HG02981 (cell line): ENCODE measurements around the gene ELL.
"Not testable (repeated sequence)": the region's sequence is repeated elsewhere in the genome, so short reads cannot be mapped to it uniquely, and the experiment has no call there.

Source experiments
- ATAC-seq: cut with Tn5 transposase; IDR thresholded peaks from one replicate; pipeline ENCODE4 v1.9.1; 2021; ENCODE audit warnings: mild to moderate bottlenecking, moderate library complexity; ENCODE audit not compliant: unreplicated experiment

The ELL gene

DNA sequence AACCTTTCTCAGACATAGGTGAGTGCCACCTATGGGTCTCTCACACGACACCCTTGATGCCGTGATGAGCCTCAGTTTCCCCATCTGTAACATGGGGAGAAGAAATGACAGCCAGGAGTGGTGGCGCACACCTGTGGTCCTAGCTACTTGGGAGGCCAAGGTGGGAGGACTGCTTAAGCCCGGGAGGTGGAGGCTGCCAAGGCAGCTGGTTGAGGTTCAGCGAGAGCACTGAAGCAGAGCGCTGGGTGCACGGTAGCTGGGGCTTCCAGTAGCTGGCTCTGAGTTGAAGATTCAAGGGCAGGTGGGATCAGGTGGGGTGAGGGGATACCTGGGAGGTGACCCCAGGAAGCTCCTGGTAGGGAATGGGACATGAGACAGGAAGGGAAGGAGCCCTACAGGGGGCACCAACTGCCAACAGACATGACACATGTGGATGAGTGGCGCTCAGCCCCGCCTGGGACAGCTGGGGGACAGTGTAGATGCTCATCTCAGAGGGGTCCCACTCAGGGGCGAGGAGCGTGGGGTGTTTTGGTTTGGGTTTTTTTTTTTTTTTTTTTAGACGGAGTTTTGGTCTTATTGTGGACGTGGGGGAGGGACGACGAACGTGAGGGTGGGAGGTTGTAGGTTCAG, 109.1 kb downstream of the ELL start:
- ATAC-seq: no peak

DNA sequence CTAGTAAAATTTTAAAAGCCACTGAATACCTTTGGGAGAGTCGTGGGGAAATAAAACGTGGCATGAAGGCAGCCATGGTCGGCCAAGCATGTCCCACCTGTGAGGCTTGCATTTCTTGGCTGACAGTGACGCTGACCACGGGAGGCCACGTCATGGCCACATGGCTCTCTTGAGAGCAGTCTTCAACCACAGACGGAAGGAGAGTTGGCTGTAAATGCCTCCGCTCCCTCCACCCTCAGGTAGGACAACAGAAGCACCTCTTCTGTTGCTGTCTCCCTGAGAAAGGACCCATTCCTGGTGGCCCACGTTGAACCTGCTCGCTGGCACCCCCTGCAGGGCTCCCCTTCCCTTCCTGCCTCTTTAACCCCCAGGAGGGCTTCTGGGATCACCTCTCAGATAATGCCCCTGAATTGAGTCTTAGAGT, 113.8 kb downstream of the ELL start:
- peak; percentile 62 for ATAC-seq

DNA sequence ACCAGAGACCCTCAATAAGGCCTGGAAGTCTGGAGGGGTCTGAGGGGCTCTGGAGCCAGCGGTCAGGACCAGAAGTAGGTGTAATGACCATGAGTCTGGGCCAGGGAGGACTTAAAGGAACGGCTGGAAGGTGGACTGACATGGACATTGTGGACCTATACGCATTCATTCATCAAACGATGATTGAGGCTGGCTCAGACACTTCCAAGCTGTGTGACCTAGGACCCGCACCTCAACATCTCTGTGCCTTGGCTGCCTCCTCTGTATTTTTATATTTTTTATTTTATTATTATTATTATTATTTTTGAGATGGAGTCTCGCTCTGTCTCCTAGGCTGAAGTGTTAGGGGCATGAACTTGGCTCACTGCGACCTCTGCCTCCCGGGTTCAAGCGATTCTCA, 115.1 kb downstream of the ELL start:
- ATAC-seq: no peak

DNA sequence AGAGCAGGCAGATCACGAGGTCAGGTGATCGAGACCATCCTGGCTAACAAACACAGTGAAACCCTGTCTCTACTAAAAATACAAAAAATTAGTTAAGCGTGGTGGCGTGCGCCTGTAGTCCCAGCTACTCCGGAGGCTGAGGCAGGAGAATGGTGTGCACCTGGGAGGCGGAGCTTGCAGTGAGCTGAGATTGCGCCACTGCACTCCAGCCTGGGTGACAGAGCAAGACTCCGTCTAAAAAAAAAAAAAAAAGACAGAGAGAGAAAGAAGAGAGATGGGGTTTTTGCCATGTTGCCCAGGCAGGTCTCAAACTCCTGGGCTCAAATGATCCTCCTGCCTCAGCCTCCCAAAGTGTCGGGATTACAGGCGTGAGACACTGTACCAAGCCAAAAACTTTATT, 116.1 kb downstream of the ELL start:
- not testable (repeated sequence) for ATAC-seq

DNA sequence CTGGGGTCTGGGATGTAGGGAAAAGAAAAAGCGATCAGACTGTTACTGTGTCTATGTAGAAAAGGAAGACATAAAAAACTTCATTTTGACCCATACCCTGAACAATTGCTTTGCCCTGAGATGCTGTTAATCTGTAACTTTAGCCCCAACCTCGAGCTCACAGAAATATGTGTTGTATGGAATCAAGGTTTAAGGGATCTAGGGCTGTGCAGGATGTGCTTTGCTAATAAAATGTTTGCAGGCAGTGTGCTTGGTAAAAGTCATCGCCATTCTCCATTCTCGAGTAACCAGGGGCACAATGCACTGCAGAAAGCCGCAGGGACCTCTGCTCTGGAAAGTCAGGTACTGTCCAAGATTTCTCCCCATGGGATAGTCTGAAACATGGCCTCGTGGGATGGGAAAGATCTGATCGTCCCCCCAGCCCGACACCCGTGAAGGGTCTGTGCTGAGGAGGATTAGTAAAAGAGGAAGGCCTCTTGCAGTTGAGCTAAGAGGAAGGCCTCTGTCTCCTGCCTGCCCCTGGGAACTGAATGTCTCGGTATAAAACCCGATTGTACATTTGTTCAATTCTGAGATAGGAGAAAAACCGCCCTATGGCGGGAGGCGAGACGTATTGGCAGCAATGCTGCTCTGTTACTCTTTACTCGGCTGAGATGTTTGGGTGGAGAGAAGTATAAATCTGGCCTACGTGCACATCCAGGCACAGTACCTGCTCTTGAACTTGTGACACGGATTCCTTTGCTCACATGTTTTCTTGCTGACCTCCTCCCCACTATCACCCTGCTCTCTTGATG, 119.2 kb downstream of the ELL start:
- not testable (repeated sequence) for ATAC-seq

DNA sequence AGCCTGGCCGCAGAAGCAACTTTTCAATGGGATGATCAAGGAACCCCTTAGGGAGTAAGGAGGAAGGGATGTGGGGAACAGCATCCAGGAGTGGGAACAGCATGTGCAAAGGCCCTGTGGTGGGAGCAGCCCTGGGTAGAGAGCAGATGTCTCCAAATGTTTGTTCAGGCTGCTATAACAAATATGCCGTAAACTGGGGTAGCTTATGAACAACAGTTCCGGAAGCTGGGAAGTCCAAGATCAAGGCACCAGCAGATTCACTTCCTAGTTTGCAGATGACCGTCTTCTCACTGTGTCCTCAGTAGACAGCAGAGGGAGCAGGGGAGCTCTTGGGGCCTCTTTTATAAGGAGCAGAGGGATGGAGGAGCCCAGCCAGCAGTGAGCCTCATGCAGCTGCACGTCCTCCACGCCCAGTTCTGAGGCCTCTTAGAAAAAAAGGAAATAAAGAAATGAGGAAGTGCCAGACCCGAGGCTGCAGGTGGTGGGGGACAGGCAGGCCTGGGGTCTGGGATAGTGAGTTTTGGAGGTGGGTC, 120.2 kb downstream of the ELL start:
- no peak for ATAC-seq

DNA sequence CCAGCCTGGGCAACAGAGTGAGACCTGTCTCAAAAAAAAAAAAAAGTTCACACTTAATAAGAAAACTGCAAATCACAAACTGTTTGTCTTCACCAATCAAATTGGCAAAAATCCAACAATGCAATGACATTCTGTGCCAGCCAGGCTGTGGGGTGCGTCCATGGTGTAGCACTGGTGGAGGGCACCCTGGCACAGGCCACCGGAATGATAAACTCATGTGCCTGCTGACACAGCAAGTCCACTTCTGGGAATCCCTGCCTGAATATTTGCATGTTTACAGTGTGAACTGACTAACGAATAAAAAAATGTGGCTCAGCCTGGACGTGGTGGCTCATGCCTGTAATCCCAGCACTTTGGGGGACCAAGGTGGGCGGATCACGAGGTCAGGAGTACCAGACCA, 122.9 kb downstream of the ELL start:
- no peak for ATAC-seq

DNA sequence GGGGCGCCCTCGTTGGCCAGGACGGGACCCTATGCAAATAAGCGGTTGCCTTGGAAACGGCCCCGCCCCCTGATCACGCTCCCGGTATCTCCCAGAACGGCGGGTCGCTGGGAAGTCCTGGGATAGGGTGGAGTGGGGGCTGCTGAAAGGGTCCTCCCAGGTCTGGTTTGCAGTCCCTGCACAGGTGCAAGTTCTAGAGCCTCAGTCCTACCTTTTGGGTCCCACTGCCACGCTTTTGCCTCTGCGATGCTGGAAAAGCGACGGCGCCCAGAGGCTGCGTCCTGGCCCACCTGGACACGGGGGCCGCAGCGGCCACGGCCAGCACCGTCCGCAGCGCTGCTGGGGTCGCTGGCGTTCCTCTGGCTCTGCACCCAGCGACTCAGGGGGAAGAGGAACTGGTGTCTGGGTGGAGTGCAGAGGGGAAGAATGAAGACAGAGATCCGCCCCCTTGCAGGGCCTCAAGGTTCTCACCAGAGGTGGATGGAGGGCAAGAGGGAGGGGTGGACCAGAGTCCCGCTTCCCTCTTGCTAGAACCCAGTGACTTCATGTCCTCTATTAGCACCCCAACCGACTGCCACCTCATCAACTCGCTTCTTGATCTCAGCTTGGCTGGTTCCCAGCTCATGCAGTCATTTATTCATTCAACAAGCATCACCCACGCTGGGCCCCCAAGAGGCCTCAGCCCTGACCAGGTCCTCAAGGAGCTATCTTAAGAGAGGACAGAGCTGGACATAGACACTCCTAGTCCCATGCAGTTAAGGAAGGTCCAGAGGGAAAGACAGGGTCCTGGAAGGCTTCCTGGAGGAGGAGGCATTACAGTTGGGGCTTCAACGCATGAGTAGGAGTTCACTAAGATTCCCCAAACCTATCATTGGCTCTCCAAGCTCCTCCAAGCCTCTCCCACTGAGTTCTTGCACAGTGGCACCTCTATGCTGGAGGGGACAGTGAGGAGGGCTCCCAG, 124.3 kb downstream of the ELL start, which contains the start of gene LRRC25:
TSS of gene LRRC25 (minus strand) at position 381 of the 961 bp plus-strand sequence. CDS start 659 bp downstream, outside the sequence.
- ATAC-seq: no peak

DNA sequence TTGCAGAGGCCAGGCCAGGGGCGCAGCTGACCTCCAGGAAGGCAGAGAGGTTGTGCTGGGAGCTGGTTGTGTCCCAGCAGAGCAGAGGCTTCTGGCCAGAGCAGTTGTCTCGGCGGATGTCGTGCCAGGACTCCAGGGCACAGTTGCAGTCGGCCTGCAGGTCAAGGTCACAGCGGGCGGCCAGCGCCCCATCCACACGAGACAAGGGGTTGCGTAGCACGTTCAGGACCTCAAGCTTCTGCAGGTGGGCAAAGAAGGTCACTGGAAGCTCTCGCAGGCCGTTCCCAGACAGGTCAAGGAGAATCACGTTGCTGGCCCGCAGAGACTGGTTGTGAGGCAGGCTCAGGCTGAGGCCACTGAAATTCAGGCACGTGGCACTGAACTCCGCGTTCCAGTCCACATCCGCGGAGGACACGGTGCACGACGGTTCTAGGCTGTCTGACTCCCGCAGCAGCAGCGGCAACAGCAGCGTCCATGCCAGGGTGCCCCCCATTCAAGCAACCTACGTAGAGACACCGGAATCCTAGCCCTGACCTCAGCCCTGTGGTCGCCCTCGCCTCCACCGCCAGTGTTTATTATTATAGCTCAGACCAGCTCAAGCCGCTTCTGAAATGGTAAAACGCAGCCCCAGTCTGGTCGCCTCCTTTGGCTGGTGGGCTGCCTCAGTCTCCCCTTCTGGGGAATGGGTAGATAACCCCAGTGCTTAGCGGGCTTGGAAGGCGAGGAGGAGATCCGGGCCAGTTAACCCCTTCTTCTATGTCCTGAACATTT, 125.2 kb downstream of the ELL start:
- ATAC-seq: no peak

DNA sequence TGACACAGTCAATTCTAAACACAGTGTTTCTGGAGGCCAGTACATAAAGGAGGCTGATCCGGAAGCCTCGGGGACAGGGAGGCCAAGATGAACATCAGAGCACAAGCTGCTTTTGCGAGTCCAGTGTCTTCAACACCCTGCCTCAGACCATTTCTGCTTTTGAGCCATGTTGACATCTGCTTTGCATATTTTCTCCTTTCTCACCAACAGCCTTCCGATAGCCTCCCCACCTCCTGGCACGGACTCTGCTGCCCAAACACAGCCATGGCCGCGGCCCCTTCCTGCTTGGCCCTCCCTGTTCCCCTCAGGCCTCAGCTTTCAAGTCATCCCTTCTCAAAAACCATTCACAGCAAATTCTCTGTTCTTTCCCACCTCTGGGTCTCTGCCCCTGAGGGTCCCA, 128.0 kb downstream of the ELL start:
- ATAC-seq: no peak

DNA sequence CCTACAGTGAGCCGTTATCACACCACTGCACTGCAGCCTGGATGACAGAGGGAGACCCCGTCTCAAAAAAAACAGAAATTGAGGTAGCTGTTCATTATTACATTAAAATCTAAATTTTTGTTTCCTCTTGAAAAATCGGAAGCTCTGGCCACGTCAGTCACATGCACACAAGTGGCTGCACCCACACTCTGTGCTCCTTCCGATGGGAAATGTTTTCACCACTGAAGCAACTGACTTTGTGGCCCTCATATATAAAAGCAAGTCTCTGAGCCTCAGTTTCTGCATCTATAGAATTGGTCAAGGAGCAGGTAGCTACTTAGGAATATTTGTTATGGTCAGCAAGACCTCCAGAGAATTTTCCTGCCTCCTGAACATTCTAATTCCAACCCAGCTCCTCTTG, 128.9 kb downstream of the ELL start:
- no peak for ATAC-seq
